OCI-LY1 (cell line): ENCODE measurements around the gene TMA7B.

ENCODE experiments used
- H2AFZ ChIP-seq: fragments of 200-600 bp; sonication (generic), shearing (Covaris generic); 2 replicates; pipeline ENCODE4 v1.6.0; 2014; ENCODE audit warnings: antibody characterized with exemption, mild to moderate bottlenecking, low read length
- H3F3A ChIP-seq: fragments of 200-600 bp; sonication (generic), shearing (Covaris generic); 2 replicates; pipeline ENCODE4 v1.6.0; 2014; ENCODE audit warnings: mild to moderate bottlenecking, antibody characterized with exemption, low read length, moderate library complexity; ENCODE audit not compliant: insufficient read depth
- H3K27ac ChIP-seq: fragments of 200-600 bp; sonication (generic); 2 replicates; pipeline ENCODE4 v1.5.1; 2014; ENCODE audit warnings: low read length, mixed run types, mild to moderate bottlenecking, low read depth; ENCODE audit not compliant: poor library complexity, severe bottlenecking
- H3K27me3 ChIP-seq: fragments of 200-600 bp; sonication (generic); 2 replicates; pipeline ENCODE4 v1.6.0; 2014; ENCODE audit warnings: antibody characterized with exemption, mild to moderate bottlenecking, low read length, moderate library complexity; ENCODE audit not compliant: insufficient read depth
- H3K36me3 ChIP-seq: fragments of 200-600 bp; sonication (generic); 2 replicates; pipeline ENCODE4 v1.6.1; 2014; ENCODE audit warnings: mild to moderate bottlenecking, antibody characterized with exemption, low read length, moderate library complexity, mixed read lengths; ENCODE audit not compliant: insufficient read depth
- H3K4me1 ChIP-seq: fragments of 200-600 bp; sonication (generic); 2 replicates; pipeline ENCODE4 v1.5.1; 2014; ENCODE audit warnings: mild to moderate bottlenecking, low read length, moderate library complexity; ENCODE audit not compliant: insufficient read depth, severe bottlenecking
- H3K4me2 ChIP-seq: fragments of 200-600 bp; sonication (generic), shearing (Covaris generic); 2 replicates; pipeline ENCODE4 v1.6.1; 2014; ENCODE audit warnings: low read length
- H3K4me3 ChIP-seq: fragments of 200-600 bp; sonication (generic); 2 replicates; pipeline ENCODE4 v1.5.1; 2014; ENCODE audit warnings: low read length, low read depth, mild to moderate bottlenecking, mixed read lengths; ENCODE audit not compliant: poor library complexity, severe bottlenecking
- H3K79me2 ChIP-seq: fragments of 200-600 bp; shearing (Covaris generic); 2 replicates; pipeline ENCODE4 v1.6.1; 2016; ENCODE audit warnings: mixed run types, low read length, mixed read lengths; ENCODE audit not compliant: insufficient read depth
- H3K9ac ChIP-seq: fragments of 200-600 bp; sonication (generic), shearing (Covaris generic); 2 replicates; pipeline ENCODE4 v1.6.1; 2014; ENCODE audit warnings: mild to moderate bottlenecking, low read length, mixed read lengths
- H3K9me2 ChIP-seq: fragments of 200-600 bp; sonication (generic), shearing (Covaris generic); 2 replicates; pipeline ENCODE4 v1.6.1; 2014; ENCODE audit warnings: low read depth, mild to moderate bottlenecking, low read length, mixed read lengths
- H3K9me3 ChIP-seq: fragments of 200-600 bp; shearing (Covaris generic); 2 replicates; pipeline ENCODE4 v1.6.1; 2014; ENCODE audit warnings: low read length, mixed read lengths
- H4K20me1 ChIP-seq: fragments of 200-600 bp; sonication (generic), shearing (Covaris generic); 2 replicates; pipeline ENCODE4 v1.6.0; 2016; ENCODE audit warnings: mild to moderate bottlenecking, low read length; ENCODE audit not compliant: insufficient read depth
- CTCF ChIP-seq: fragments of 200-600 bp; sonication (generic), shearing (Covaris generic); IDR thresholded peaks from 2 replicates; pipeline ENCODE4 v1.5.1; 2017; ENCODE audit warnings: mild to moderate bottlenecking, antibody characterized with exemption, low read length, moderate library complexity, mixed read lengths
- EZH2 ChIP-seq: fragments of 200-600 bp; sonication (generic), shearing (Covaris generic); IDR thresholded peaks from 2 replicates; pipeline ENCODE4 v1.8.0; 2017; ENCODE audit warnings: borderline replicate concordance, mixed run types, mild to moderate bottlenecking, antibody characterized with exemption, low read length, moderate library complexity, mixed read lengths

TMA7B gene

GRCh38 chr22:39927544-39927943 lies 32.7 kb upstream of the TMA7B start:
- H3K79me2 ChIP-seq, result no peaks in the 10 kb centered on the region
- H3F3A ChIP-seq, result no peaks in the 10 kb centered on the region
- H3K27me3 ChIP-seq, result no peaks in the 10 kb centered on the region
- peak; percentile 21; the same call in 1 of the 2 replicates for TF ChIP-seq CTCF
- no peak for TF ChIP-seq EZH2
- H3K4me3 ChIP-seq, result no peak overlapping the region
- no peaks in the 10 kb centered on the region for H3K36me3 ChIP-seq
- H2AFZ ChIP-seq, result no peak overlapping the region
- no peak overlapping the region for H3K9ac ChIP-seq
- no peaks in the 10 kb centered on the region for H3K4me1 ChIP-seq
- H3K9me2 ChIP-seq, result no peaks in the 10 kb centered on the region
- no peak overlapping the region for H3K4me2 ChIP-seq
- no peak overlapping the region for H3K27ac ChIP-seq
- H4K20me1 ChIP-seq, result no peaks in the 10 kb centered on the region
- no peaks in the 10 kb centered on the region for H3K9me3 ChIP-seq

GRCh38 chr22:39928536-39929520 lies 31.4 kb upstream of the TMA7B start:
- TF ChIP-seq CTCF, result no peak
- no peak for TF ChIP-seq EZH2
- no peak overlapping the region for H2AFZ ChIP-seq
- no peaks in the 10 kb centered on the region for H3K27me3 ChIP-seq
- no peaks in the 10 kb centered on the region for H3K4me1 ChIP-seq
- no peak overlapping the region for H3K4me2 ChIP-seq
- no peaks in the 10 kb centered on the region for H3K9me3 ChIP-seq
- no peaks in the 10 kb centered on the region for H3F3A ChIP-seq
- no peaks in the 10 kb centered on the region for H3K79me2 ChIP-seq
- no peaks in the 10 kb centered on the region for H3K36me3 ChIP-seq
- no peaks in the 10 kb centered on the region for H4K20me1 ChIP-seq
- no peaks in the 10 kb centered on the region for H3K9me2 ChIP-seq
- no peak overlapping the region for H3K27ac ChIP-seq
- H3K4me3 ChIP-seq, result no peak overlapping the region
- no peak overlapping the region for H3K9ac ChIP-seq

- Histone ChIP-seq H3K4me2 (no peak overlapping the region), H3K27ac (no peak overlapping the region), H3K9me3 (no peaks in the 10 kb centered on the region), H3K4me3 (no peak overlapping the region), H3K4me1 (no peaks in the 10 kb centered on the region), H4K20me1 (no peaks in the 10 kb centered on the region), H3K9me2 (no peaks in the 10 kb centered on the region), H3K36me3 (no peaks in the 10 kb centered on the region), H3F3A (no peaks in the 10 kb centered on the region), H3K9ac (no peak overlapping the region), H3K79me2 (no peaks in the 10 kb centered on the region), H2AFZ (no peak overlapping the region), H3K27me3 (no peaks in the 10 kb centered on the region; the same call in 1 of the 2 replicates)
- TF ChIP-seq EZH2 (no peak), CTCF (no peak)
Observed at GRCh38 chr22:39931251-39931650, 28.9 kb upstream of the TMA7B start.
